ENCODE data around the gene DOCK8. TPM values are rescaled to one million over a fixed set of nuclear protein-coding genes. Genes with fewer than 3 reads are reported as not detected.

DOCK8 gene
- total RNA-seq, 4 donors from 2014 or later = 22.7 to 49.0 (median 36.7) TPM

DNA sequence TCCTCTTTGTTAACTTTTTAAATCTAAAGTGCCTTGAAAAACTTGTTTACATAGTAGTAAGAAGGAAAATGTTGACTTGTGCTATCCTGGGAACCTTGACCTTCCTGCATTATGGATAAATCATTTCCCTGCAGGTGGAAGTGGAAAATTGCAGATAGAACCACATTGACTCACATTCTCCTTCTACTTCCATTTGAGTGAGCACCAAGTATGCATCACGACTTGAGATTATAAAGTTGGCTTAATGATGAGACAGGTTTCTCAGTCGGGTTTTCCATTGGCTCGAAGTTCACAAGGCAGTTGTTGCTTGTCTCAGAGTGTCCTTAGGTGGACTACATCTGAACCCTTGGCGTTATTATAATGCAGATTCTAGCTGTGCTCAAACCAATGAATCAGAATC, 39.9 kb downstream of the DOCK8 start:
- no peak for TF ChIP-seq CTCF (IDR thresholded peaks at IDR 0.05; ENCODE audit: low read depth)

- TF ChIP-seq CTCF (IDR thresholded peaks at IDR 0.05; ENCODE audit: low read depth) = no peak
Observed at GRCh38 chr9:257957-258356, 43.3 kb downstream of the DOCK8 start.

GRCh38 chr9:259405-260404, 45.0 kb downstream of the DOCK8 start:
- no peak for TF ChIP-seq CTCF (IDR thresholded peaks at IDR 0.05; ENCODE audit: low read depth)

GRCh38 chr9:264231-264630, 49.6 kb downstream of the DOCK8 start:
- TF ChIP-seq CTCF (IDR thresholded peaks at IDR 0.05; ENCODE audit: low read depth) = no peak

DNA sequence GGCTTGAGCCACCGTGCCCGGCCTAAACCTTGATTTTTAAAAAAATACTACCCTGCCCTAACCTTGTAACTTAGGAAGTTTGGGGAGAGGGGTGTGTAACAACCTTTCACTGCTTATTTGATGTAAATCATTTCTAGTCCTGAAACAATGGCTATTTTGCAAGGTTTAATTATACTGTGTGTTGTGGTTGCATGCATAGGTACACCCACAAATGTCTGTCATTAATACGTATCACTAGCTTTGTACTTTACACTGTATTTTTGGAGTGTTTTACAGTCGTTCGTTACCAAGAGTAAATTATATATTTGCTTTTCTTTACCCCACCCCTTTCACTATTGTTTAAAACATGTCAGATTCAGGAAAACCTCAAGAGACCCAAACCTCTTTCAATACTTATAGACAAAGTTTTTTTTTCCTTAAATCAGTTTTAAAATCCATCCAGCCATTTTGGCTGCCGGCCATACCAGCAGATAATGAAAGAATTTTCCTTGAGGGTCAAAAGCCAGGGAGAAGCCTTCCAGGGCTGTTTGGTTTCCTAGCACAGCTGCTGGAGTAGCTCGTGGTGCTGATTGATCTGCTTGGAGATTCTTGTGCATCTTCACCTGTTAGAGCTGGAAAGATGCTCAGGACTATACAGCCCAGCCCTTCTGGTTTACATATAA, 50.7 kb downstream of the DOCK8 start:
- TF ChIP-seq CTCF (IDR thresholded peaks at IDR 0.05; ENCODE audit: low read depth) = no peak

DNA sequence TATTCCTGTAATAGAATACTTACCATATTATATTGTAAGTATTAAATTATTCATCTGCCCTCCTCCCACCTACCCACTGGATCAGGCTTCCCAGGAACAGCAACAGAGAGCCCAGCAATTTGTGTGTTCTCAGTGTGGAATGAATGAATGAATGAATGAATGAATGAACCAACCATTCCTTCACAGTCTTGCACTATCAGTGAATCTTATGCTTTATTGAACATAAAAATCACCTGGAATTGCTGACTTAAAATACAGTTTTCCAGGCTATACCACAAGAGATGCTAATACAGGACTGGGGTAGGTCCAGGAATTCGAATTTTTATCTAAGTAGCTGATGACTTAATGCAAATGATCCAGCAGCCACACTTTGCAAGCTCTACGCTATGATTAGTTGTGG, 51.6 kb downstream of the DOCK8 start:
- no peak for TF ChIP-seq CTCF (IDR thresholded peaks at IDR 0.05; ENCODE audit: low read depth)

DNA sequence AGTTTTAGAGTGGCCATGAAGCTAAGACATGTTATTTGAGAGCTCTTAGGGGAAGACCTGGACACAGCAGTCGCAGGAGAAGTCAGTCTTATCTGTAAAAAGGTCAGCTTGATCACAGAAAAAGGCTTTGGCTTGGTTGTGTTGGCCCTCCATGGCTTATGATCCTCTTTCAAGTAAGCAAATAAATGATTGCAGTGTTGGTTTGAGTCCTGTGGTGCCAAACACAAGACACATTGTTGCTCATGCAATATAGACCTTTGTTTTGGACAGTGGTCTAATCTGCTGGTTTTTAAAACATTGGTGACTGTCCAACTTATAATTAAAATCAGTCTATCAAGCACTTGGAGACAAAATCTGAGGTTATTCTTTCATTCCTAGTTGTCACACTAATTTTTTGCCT, 54.0 kb downstream of the DOCK8 start:
- no peak for TF ChIP-seq CTCF (IDR thresholded peaks at IDR 0.05; ENCODE audit: low read depth)
